WI38 (cell line): ENCODE data around the gene AKIRIN2.
"Not testable (repeated sequence)": the region's sequence is repeated elsewhere in the genome, so short reads cannot be mapped to it uniquely, and the experiment has no call there.

Experiments used
- H3K4me3 ChIP-seq: 2 replicates; pipeline ENCODE4 v1.5.1; 2011; ENCODE audit warnings: low read depth, mild to moderate bottlenecking, control low read depth, low read length
- TF ChIP-seq, protein P1 (sequence below): IDR thresholded peaks from 2 replicates; pipeline ENCODE4 v1.5.1; 2012; ENCODE audit warnings: low read depth, mild to moderate bottlenecking, control low read depth, low read length

Gene AKIRIN2

DNA sequence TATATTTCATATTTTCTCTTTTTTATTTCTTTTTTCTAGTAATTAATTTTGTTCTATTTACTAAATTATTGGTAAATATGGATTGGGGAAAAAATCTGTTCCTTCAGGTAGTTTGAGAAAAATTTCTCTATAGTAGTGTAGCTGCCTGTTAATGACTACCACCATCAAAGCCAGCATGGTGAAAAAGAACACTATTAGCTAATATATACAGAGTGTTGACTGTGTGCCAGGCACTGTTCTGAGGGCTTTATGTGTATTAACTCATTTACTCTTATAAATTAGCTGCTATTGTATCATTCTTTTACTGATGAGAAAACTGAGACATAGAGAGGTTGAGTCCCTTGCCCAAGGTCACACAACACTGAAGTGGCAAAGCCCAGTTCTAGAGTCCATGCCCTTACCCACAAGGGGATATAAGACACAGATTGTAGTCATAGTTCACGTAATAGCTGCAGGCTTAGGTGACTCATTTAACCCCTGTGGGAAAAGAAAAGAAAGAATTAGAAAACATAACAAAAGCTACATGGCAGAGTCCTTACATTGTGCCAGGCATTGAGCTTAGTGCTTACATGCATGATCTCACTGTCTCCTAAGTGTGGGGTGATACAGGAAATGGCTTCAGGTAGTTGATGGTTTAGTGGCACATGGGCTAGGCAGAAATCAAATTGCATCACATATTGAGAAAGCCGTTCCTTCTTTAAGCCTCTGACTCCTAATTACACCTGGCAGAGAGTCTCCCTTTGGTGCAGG lies 12.2 kb upstream of the AKIRIN2 start:
- H3K4me3 ChIP-seq, result no peak overlapping the region
- TF ChIP-seq, protein P1, sequence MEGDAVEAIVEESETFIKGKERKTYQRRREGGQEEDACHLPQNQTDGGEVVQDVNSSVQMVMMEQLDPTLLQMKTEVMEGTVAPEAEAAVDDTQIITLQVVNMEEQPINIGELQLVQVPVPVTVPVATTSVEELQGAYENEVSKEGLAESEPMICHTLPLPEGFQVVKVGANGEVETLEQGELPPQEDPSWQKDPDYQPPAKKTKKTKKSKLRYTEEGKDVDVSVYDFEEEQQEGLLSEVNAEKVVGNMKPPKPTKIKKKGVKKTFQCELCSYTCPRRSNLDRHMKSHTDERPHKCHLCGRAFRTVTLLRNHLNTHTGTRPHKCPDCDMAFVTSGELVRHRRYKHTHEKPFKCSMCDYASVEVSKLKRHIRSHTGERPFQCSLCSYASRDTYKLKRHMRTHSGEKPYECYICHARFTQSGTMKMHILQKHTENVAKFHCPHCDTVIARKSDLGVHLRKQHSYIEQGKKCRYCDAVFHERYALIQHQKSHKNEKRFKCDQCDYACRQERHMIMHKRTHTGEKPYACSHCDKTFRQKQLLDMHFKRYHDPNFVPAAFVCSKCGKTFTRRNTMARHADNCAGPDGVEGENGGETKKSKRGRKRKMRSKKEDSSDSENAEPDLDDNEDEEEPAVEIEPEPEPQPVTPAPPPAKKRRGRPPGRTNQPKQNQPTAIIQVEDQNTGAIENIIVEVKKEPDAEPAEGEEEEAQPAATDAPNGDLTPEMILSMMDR, result no peak

DNA sequence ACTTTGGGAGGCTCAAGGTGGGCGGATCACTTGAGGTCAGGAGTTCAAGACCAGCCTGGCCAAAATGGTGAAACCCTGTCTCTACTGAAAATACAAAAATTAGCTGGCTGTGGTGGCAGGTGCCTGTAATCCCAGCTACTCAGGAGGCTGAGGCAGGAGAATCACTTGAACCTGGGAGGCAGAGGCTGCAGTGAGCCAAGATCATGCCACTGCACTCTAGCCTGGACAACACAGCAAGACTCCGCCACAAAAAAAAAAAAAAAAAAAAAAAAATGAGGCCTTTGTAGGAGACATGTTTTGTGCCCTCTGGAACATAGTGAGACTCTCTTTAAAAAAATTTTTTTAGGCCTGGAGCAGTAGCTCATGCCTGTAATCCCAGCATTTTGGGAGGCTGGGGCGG lies 10.7 kb upstream of the AKIRIN2 start:
- H3K4me3 ChIP-seq, result not testable (repeated sequence)

DNA sequence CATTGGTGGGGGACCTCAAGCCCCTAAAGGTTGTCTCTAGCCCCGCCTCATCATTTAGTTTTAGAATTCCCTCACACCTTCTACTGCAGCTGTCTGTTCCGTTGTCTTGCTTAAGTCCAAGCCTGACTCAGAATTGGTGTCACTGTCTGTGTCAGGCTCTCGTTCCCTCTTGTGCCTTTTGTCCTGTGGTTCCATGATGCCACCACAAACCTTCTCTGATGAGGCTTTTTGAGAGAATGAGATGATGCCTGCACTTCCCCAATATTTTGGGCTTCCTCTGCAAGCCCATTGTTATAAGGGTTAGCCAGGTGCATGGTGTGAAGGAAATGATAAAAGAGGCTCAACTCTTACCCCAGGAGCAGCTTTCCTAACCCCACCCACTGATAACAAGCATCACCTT lies 8.1 kb upstream of the AKIRIN2 start:
- TF ChIP-seq, protein P1, result no peak
- no peak overlapping the region for H3K4me3 ChIP-seq

DNA sequence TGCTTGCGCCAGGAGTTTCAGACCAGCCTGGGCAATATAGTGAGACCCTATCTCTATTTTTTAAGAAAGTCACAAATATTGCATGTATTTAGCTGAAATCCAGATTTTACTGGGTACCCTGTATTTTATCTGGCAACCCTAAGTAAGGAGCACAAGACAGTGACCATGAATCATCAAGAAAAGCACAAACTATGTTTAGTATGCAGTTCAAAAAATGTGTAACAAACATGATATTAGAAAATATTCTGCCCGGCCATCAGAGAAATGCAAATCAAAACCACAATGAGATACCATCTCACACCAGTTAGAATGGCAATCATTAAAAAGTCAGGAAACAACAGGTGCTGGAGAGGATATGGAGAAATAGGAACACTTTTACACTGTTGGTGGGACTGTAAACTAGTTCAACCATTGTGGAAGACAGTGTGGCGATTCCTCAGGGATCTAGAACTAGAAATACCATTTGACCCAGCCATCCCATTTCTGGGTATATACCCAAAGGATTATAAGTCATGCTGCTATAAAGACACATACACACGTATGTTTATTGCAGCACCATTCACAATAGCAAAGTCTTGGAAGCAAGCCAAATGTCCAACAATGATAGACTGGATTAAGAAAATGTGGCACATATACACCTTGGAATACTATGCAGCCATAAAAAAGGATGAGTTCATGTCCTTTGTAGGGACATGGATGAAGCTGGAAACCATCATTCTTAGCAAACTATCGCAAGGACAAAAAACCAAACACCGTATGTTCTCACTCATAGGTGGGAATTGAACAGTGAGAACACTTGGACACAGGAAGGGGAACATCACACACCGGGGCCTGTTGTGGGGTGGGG lies 6.8 kb upstream of the AKIRIN2 start:
- H3K4me3 ChIP-seq, result not testable (repeated sequence)

DNA sequence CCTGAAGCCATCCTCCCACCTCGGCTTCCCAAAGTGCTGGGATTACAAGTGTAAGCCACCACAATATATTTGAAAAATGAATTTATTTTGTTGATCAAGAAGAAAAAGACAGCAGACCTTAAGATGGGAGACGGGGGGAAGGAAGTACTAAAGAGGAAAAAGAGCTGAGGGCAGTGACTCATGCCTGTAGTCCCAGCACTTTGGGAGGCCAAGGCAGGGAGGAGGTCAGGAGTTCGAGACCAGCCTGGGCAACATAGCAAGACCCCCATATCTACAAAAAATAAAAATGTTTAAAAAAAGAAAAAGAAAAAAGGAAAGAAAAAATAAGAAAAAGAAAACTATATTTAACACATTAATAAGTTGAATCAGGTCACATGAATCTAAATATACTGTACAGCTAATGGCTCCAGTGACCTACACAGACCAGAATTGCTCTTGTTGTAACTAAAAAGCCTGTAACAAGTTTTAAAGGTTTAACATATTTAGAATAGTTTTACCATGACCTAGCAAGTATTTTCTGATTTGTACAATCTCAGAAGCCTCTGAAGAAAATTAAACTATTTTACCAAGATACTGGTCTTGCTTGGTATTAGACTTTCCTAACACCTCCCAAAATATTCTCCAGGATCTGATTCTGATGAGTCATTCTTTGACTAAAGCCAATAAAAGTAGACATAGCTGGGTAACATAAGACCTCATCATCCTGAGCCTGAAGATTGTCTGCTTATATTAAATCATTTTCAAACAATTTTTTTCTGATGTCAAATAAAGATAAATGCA lies 4.3 kb upstream of the AKIRIN2 start:
- TF ChIP-seq, protein P1, result no peak
- H3K4me3 ChIP-seq, result peak overlapping the region; percentile 17; the same call in 1 of the 2 replicates

DNA sequence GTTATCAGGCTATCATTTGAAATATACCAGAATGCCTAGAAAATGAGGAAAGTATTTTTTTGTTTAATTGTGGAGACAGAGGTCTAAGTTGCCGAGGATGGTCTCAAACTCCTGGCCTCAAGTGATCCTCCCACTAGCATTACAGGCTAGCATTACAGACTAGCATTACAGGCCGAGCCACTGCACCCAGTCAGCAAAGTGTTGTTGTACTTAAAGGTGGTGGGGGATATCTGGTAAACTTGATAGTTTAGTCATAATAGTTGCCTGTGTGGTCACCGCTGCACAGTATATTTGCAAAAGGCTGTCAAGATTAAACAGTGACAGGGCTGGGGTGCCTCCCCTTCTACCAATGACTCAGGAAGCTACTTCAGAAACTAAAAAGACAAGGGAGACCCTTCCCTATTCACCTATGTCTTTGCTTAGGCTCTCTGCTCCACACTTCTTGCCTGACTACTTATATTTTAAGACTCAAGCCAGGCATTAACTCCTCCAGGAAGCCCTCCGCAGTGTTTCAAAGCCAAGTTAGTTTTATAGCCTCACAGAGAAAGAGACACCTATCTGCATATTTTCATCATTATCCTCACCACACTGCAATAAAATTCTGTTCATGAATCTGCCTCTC lies 3.1 kb upstream of the AKIRIN2 start:
- no peak overlapping the region for H3K4me3 ChIP-seq
- TF ChIP-seq, protein P1, result no peak

DNA sequence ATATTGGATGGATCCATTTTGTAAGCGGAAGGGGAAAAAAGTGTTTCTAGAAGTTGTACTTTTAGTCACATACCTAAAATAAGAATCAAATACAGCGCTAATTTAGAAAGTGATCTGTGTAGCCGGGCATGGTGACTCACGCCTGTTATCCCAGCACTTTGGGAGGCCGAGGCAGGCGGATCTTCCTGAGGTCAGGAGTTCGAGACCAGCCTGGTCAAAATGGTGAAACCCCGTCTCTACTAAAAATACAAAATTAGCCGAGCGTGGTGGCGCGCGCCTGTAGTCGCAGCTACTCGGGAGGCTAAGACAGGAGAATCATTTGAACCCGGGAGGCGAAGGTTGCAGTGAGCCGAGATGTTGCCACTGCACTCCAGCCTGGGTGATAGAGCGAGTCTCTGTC lies 1.0 kb upstream of the AKIRIN2 start:
- H3K4me3 ChIP-seq, result peak overlapping the region; percentile 97

DNA sequence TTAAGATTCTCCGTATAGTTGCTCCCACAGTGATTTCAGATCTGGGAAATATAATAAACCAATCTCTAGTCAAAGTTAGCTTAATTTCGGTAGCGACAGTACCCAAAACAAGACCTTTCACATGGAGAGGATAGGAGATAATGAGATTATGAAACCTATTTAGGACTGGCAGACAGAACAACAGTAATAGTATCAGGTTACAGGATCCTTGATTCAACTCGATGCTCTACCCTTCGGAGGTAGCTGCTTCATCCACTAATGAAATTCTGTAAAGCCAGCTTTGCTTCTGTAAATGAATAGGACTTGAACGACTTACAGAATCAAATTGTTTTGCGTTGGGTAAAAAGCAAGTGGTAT lies 534 bp upstream of the AKIRIN2 start:
- peak overlapping the region; percentile 97 for H3K4me3 ChIP-seq
- TF ChIP-seq, protein P1, result no peak
